H1 (cell line): ENCODE results near the gene AWAT1.

ENCODE experiments used
- EP300 ChIP-seq, 2 experiments: IDR thresholded peaks; 1 replicate in 1 of 2; 2 replicates in 1 of 2; pipeline ENCODE4 v1.6.1; 2011 to 2012; ENCODE audit warnings: low read depth in 2 of 2, low read length in 2 of 2, mild to moderate bottlenecking in 2 of 2, borderline replicate concordance in 1 of 2, inconsistent platforms in 1 of 2, moderate library complexity in 1 of 2
- TEAD4 ChIP-seq: IDR thresholded peaks from 2 replicates; pipeline ENCODE4 v1.6.1; 2012; ENCODE audit warnings: low read depth, low read length, inconsistent platforms, mixed read lengths

GRCh38 chrX:70208479-70208878 lies 26.0 kb upstream of the AWAT1 start:
- TF ChIP-seq TEAD4 (no peak), EP300 (IDR thresholded peaks at IDR 0.05; ENCODE audit: borderline replicate concordance in 1 of 2, low read depth in 2 of 2, low read length in 2 of 2) (no peak)
